HG03565 (cell line): ENCODE data around the gene HS2ST1.
A peak's percentile ranks its signal among the peaks of the same experiment; 100 is the strongest.
"Not testable (repeated sequence)": the region's sequence is repeated elsewhere in the genome, so short reads cannot be mapped to it uniquely, and the experiment has no call there.

Experiments
- ATAC-seq: cut with Tn5 transposase; IDR thresholded peaks from one replicate; pipeline ENCODE4 v1.9.1; 2021; ENCODE audit warnings: mild to moderate bottlenecking, moderate library complexity; ENCODE audit not compliant: unreplicated experiment

HS2ST1 gene

GRCh38 chr1:87056974-87057373, 142.5 kb downstream of the HS2ST1 start:
- no peak for ATAC-seq

GRCh38 chr1:87058343-87058649, 143.9 kb downstream of the HS2ST1 start:
- no peak for ATAC-seq

GRCh38 chr1:87061742-87062156, 147.3 kb downstream of the HS2ST1 start:
- peak; percentile 53 for ATAC-seq

- ATAC-seq = no peak
Observed at GRCh38 chr1:87062687-87063086, 148.3 kb downstream of the HS2ST1 start.

GRCh38 chr1:87064309-87064708, 149.9 kb downstream of the HS2ST1 start:
- ATAC-seq = no peak

GRCh38 chr1:87064986-87065385, 150.6 kb downstream of the HS2ST1 start:
- ATAC-seq = no peak

GRCh38 chr1:87066708-87067107, 152.3 kb downstream of the HS2ST1 start:
- ATAC-seq = not testable (repeated sequence)

- ATAC-seq = no peak
Observed at GRCh38 chr1:87072411-87072810, 158.0 kb downstream of the HS2ST1 start.

- no peak for ATAC-seq
Observed at GRCh38 chr1:87072904-87073303, 158.5 kb downstream of the HS2ST1 start.

- ATAC-seq = no peak
Observed at GRCh38 chr1:87074001-87074795, 159.8 kb downstream of the HS2ST1 start.

GRCh38 chr1:87077959-87078639, 163.7 kb downstream of the HS2ST1 start:
- peak; percentile 53 for ATAC-seq

- no peak for ATAC-seq
Observed at GRCh38 chr1:87084244-87084836, 169.9 kb downstream of the HS2ST1 start.

GRCh38 chr1:87086120-87086519, 171.7 kb downstream of the HS2ST1 start:
- no peak for ATAC-seq

GRCh38 chr1:87089070-87089736, 174.8 kb downstream of the HS2ST1 start:
- ATAC-seq = no peak

GRCh38 chr1:87089823-87090222, 175.4 kb downstream of the HS2ST1 start:
- no peak for ATAC-seq

GRCh38 chr1:87091425-87091824, 177.0 kb downstream of the HS2ST1 start:
- no peak for ATAC-seq

- ATAC-seq = no peak
Observed at GRCh38 chr1:87092846-87093245, 178.4 kb downstream of the HS2ST1 start.

GRCh38 chr1:87093286-87093685, 178.9 kb downstream of the HS2ST1 start:
- ATAC-seq = no peak

GRCh38 chr1:87094238-87094637, 179.8 kb downstream of the HS2ST1 start:
- no peak for ATAC-seq

GRCh38 chr1:87100271-87100670, 185.8 kb downstream of the HS2ST1 start:
- no peak for ATAC-seq

- no peak for ATAC-seq
Observed at GRCh38 chr1:87103074-87103473, 188.6 kb downstream of the HS2ST1 start.

- ATAC-seq = no peak
Observed at GRCh38 chr1:87104140-87104539, 189.7 kb downstream of the HS2ST1 start.
